Fibroblast of lung (primary cell): ENCODE data around the gene ZNF277.

Experiments
- CTCF ChIP-seq, 2 donors: IDR thresholded peaks in 1 of 2; conservative IDR thresholded peaks in 1 of 2; 1 replicate in 1 of 2; 2 replicates in 1 of 2; pipeline ENCODE4 v1.5.1; 2011 to 2012; ENCODE audit warnings: low read length in 2 of 2, control low read depth in 1 of 2, inconsistent platforms in 1 of 2, low read depth in 1 of 2, mild to moderate bottlenecking in 1 of 2
- EZH2 ChIP-seq: IDR thresholded peaks from 2 replicates; pipeline ENCODE4 v1.5.1; 2012; ENCODE audit warnings: low read length, control low read depth, mild to moderate bottlenecking; ENCODE audit errors: missing control alignments

GRCh38 chr7:112362053-112362650 is 155.7 kb downstream of the ZNF277 start:
- TF ChIP-seq CTCF (conservative IDR thresholded peaks at IDR 0.05 in 1 of 2, IDR thresholded peaks at IDR 0.05 in 1 of 2; ENCODE audit: low read depth in 1 of 2, low read length in 2 of 2) (no peak), EZH2 (no peak)
